Mesenchymal stem cell (in vitro differentiated cells and primary cell): Measurements from ENCODE around the gene DCAF7.

Experiments used
- DNase-seq: peaks from one replicate; pipeline ENCODE4 v3.0.0-alpha.2; 2013
- H2AFZ ChIP-seq: one replicate; pipeline ENCODE4 v1.6.1; 2013; ENCODE audit warnings: low read depth, mild to moderate bottlenecking, control low read depth, inconsistent platforms, low read length, moderate library complexity
- H2AK5ac ChIP-seq: 2 replicates; pipeline ENCODE4 v1.6.1; 2013; ENCODE audit warnings: low read length, moderate library complexity, mild to moderate bottlenecking, inconsistent platforms; ENCODE audit not compliant: severe bottlenecking
- H2BK120ac ChIP-seq: one replicate; pipeline ENCODE4 v1.6.1; 2013; ENCODE audit warnings: low read depth, mild to moderate bottlenecking, inconsistent platforms, low read length, moderate library complexity
- H2BK12ac ChIP-seq, 2 experiments: one replicate each; pipeline ENCODE4 v1.6.1; 2013; ENCODE audit warnings: inconsistent platforms in 2 of 2, low read length in 2 of 2, mild to moderate bottlenecking in 2 of 2, moderate library complexity in 2 of 2, control low read depth in 1 of 2
- H2BK15ac ChIP-seq: one replicate; pipeline ENCODE4 v1.6.1; 2013; ENCODE audit warnings: mild to moderate bottlenecking, low read depth, inconsistent platforms; ENCODE audit not compliant: poor library complexity, severe bottlenecking
- H2BK5ac ChIP-seq: 2 replicates; pipeline ENCODE4 v1.6.1; 2013; ENCODE audit warnings: low read depth, mild to moderate bottlenecking, low read length, control low read depth, inconsistent platforms; ENCODE audit not compliant: poor library complexity, severe bottlenecking
- H3K14ac ChIP-seq, 2 experiments: one replicate each; pipeline ENCODE4 v1.6.1; 2013; ENCODE audit warnings: inconsistent platforms in 2 of 2, low read length in 2 of 2, control low read depth in 1 of 2, mild to moderate bottlenecking in 1 of 2, moderate library complexity in 1 of 2
- H3K18ac ChIP-seq, 2 experiments: one replicate each; pipeline ENCODE4 v1.6.1; 2013; ENCODE audit warnings: inconsistent platforms in 2 of 2, low read length in 2 of 2, control low read depth in 1 of 2, low read depth in 1 of 2, mild to moderate bottlenecking in 1 of 2
- H3K23ac ChIP-seq, 2 experiments: one replicate each; pipeline ENCODE4 v1.6.1; 2013; ENCODE audit warnings: inconsistent platforms in 2 of 2, low read length in 2 of 2, mild to moderate bottlenecking in 2 of 2, moderate library complexity in 2 of 2, control low read depth in 1 of 2
- H3K27ac ChIP-seq: 2 replicates; pipeline ENCODE4 v1.5.1; 2013; ENCODE audit warnings: mild to moderate bottlenecking, moderate library complexity, low read length, control low read depth, inconsistent platforms; ENCODE audit not compliant: poor library complexity, severe bottlenecking
- H3K27me3 ChIP-seq, 2 experiments: 2 replicates each; pipeline versions ENCODE4 v1.6.1 to v1.7.0; 2013; ENCODE audit warnings: low read length in 2 of 2, mild to moderate bottlenecking in 2 of 2, moderate library complexity in 2 of 2, control low read depth in 1 of 2, inconsistent platforms in 1 of 2; ENCODE audit not compliant: control insufficient read depth in 1 of 2, insufficient read depth in 1 of 2
- H3K36me3 ChIP-seq, 2 experiments: 2 replicates each; pipeline versions ENCODE4 v1.6.1 to v1.7.0; 2013; ENCODE audit warnings: low read length in 2 of 2, control low read depth in 1 of 2, inconsistent platforms in 1 of 2, low read depth in 1 of 2, mild to moderate bottlenecking in 1 of 2; ENCODE audit not compliant: insufficient read depth in 2 of 2, control insufficient read depth in 1 of 2
- H3K4ac ChIP-seq, 2 experiments: one replicate each; pipeline ENCODE4 v1.6.1; 2013; ENCODE audit warnings: inconsistent platforms in 2 of 2, low read length in 2 of 2, mild to moderate bottlenecking in 2 of 2, moderate library complexity in 2 of 2, control low read depth in 1 of 2, low read depth in 1 of 2
- H3K4me1 ChIP-seq: 2 replicates; pipeline ENCODE4 v1.6.1; 2013; ENCODE audit warnings: low read depth, low read length, control low read depth; ENCODE audit not compliant: control insufficient read depth, insufficient read depth
- H3K4me2 ChIP-seq: 2 replicates; pipeline ENCODE4 v1.6.1; 2013; ENCODE audit warnings: low read length, mild to moderate bottlenecking, inconsistent platforms; ENCODE audit not compliant: poor library complexity, severe bottlenecking
- H3K4me3 ChIP-seq, 2 experiments: 2 replicates each; pipeline versions ENCODE4 v1.5.1 to v1.7.0; 2013; ENCODE audit warnings: low read length in 2 of 2, mild to moderate bottlenecking in 2 of 2, control low read depth in 1 of 2, low read depth in 1 of 2; ENCODE audit not compliant: insufficient read depth in 1 of 2
- H3K79me1 ChIP-seq: replicated peaks from 2 replicates; pipeline ENCODE4 v1.6.1; 2013; ENCODE audit warnings: mild to moderate bottlenecking, control low read depth, low read length, inconsistent platforms; ENCODE audit not compliant: poor library complexity, severe bottlenecking
- H3K9ac ChIP-seq: 2 replicates; pipeline ENCODE4 v1.7.0; 2013; ENCODE audit warnings: mild to moderate bottlenecking, low read length, moderate library complexity
- H3K9me3 ChIP-seq: 2 replicates; pipeline ENCODE4 v1.7.0; 2013; ENCODE audit warnings: mild to moderate bottlenecking, low read length; ENCODE audit not compliant: control insufficient read depth
- H4K8ac ChIP-seq: one replicate; pipeline ENCODE4 v1.6.1; 2013; ENCODE audit warnings: inconsistent platforms, mild to moderate bottlenecking, low read length, moderate library complexity
- H4K91ac ChIP-seq: one replicate; pipeline ENCODE4 v1.6.1; 2013; ENCODE audit warnings: mild to moderate bottlenecking, low read length, inconsistent platforms
- whole genome bisulfite sequencing: methylation state at CpG from one replicate; pipeline ENCODE4 v1.1.7; 2013; ENCODE audit warnings: mixed read lengths; 5-methylcytosine and 5-hydroxymethylcytosine counted together

Gene DCAF7

DNA sequence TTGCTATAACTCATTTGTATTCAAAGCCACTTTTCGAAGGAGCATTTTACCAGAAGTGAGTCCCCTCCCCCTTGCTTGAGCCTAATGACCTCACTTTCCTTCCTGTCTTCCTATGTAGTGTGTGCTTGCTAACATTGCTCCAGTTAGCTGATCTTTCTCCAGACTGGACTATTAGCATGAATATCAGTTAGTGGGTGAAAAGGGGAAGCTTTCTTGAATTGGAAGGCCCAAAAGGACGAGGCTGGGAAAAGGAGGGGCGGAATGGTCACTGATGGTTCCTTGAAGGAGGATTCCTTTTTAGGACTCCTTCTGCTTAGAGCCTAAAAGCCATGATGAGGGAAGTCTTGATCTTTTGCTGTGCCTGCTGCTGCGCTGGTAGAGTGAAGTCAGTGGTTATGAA is 83.9 kb downstream of the DCAF7 start:
- H4K91ac ChIP-seq: no peak overlapping the region
- no peak overlapping the region for H3K4ac ChIP-seq
- peak; percentile 63 for DNase-seq
- H2AK5ac ChIP-seq: no peak overlapping the region
- H3K9ac ChIP-seq: no peak overlapping the region
- no peaks in the 10 kb centered on the region for H3K9me3 ChIP-seq
- H3K27ac ChIP-seq: no peak overlapping the region
- H3K79me1 ChIP-seq: peaks cover 13% of the 10 kb centered on the region
- WGBS: 41% methylated on average over 4 of the region's 4 CpGs
- H3K23ac ChIP-seq: no peak overlapping the region
- H2BK120ac ChIP-seq: no peak overlapping the region
- no peak overlapping the region for H2BK12ac ChIP-seq
- peaks cover 2% of the 10 kb centered on the region for H3K4me1 ChIP-seq
- H3K4me3 ChIP-seq: no peak overlapping the region
- peak overlapping the region; percentile 77 for H4K8ac ChIP-seq
- no peak overlapping the region for H2AFZ ChIP-seq
- H3K4me2 ChIP-seq: no peak overlapping the region
- H3K14ac ChIP-seq: no peak overlapping the region
- H2BK5ac ChIP-seq: no peak overlapping the region
- peak overlapping the region; percentile 41 to 72 for H3K18ac ChIP-seq
- no peak overlapping the region for H2BK15ac ChIP-seq
- H3K27me3 ChIP-seq: no peaks in the 10 kb centered on the region
- peaks cover 7 to 68% of the 10 kb centered on the region in 2 experiments for H3K36me3 ChIP-seq

- H3K27ac ChIP-seq: no peak overlapping the region
- peaks cover 13% of the 10 kb centered on the region for H3K79me1 ChIP-seq
- H2AK5ac ChIP-seq: no peak overlapping the region
- no peak overlapping the region for H3K18ac ChIP-seq
- no peak overlapping the region for H2BK12ac ChIP-seq
- no peak overlapping the region for H3K14ac ChIP-seq
- H2BK120ac ChIP-seq: no peak overlapping the region
- no peak overlapping the region for H2BK15ac ChIP-seq
- no peak overlapping the region for H3K9ac ChIP-seq
- H3K27me3 ChIP-seq: no peaks in the 10 kb centered on the region
- DNase-seq: no peak
- no peak overlapping the region for H4K8ac ChIP-seq
- peaks cover 7 to 70% of the 10 kb centered on the region in 2 experiments for H3K36me3 ChIP-seq
- no peak overlapping the region for H3K4me3 ChIP-seq
- H3K4me1 ChIP-seq: peaks cover 2% of the 10 kb centered on the region
- WGBS: 100% methylated on average over 1 of the region's 1 CpG
- no peak overlapping the region for H3K4me2 ChIP-seq
- no peak overlapping the region for H4K91ac ChIP-seq
- H3K4ac ChIP-seq: no peak overlapping the region
- H2BK5ac ChIP-seq: no peak overlapping the region
- no peak overlapping the region for H2AFZ ChIP-seq
- no peak overlapping the region for H3K23ac ChIP-seq
- no peaks in the 10 kb centered on the region for H3K9me3 ChIP-seq
These were observed 84.5 kb downstream of the DCAF7 start for GRCh38 chr17:63634816-63635215.

DNA sequence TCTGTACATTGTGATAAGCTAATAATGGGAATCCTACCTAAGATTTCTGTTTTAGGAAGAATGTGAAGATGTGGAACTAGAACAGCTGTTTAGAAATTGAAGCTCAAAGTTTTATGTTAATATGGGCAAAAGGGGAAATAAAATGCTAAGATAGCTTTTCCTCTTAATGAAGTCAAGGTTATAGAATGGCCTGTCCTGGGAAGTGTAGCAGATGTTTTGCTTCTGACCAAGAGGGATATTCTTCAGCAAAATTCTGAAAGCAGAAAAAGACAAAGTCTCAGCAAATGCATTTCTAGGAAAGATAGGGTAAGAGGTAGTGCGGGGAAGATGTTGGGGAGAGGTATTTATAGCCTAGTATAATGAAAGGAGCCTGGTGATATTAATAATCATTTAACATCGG is 85.0 kb downstream of the DCAF7 start:
- Histone ChIP-seq H3K9me3 (no peaks in the 10 kb centered on the region), H2BK12ac (no peak overlapping the region), H2BK15ac (no peak overlapping the region), H4K8ac (no peak overlapping the region), H4K91ac (no peak overlapping the region), H3K4ac (no peak overlapping the region), H2AFZ (no peak overlapping the region), H2BK5ac (no peak overlapping the region), H3K9ac (no peak overlapping the region), H3K14ac (no peak overlapping the region), H3K4me3 (no peak overlapping the region), H3K4me2 (no peak overlapping the region), H3K36me3 (peaks cover 7 to 70% of the 10 kb centered on the region in 2 experiments), H2BK120ac (no peak overlapping the region), H3K79me1 (peaks cover 11% of the 10 kb centered on the region), H3K27ac (no peak overlapping the region), H3K4me1 (peaks cover 2% of the 10 kb centered on the region), H3K18ac (no peak overlapping the region), H2AK5ac (no peak overlapping the region), H3K27me3 (no peaks in the 10 kb centered on the region), H3K23ac (no peak overlapping the region)
- no CpG with 5 or more reads among the region's 2 CpGs for WGBS
- DNase-seq: no peak

DNA sequence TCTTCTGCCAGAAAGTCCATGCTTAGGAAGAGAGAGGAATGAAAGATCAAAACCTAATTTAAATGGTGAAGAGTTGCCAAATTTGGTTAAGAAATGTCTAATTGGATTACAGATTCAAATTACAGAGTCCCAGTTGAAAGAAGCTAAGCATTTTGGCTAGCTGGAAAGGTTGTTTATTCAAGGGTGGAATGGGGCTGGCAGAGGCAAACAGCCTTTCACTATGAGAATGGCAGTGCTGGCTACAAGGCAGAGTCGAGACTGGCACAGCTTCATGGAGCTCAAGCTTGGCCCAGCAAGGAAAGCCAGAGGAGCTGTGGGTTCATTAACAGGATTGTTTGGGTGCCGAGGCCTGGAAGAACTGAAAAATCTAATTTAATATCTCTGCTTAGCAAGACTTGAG is 85.5 kb downstream of the DCAF7 start:
- no peaks in the 10 kb centered on the region for H3K27me3 ChIP-seq
- H2BK12ac ChIP-seq: no peak overlapping the region
- DNase-seq: no peak
- H2BK120ac ChIP-seq: no peak overlapping the region
- no peak overlapping the region for H3K14ac ChIP-seq
- 100% methylated on average over 2 of the region's 2 CpGs for WGBS
- no peak overlapping the region for H3K4ac ChIP-seq
- H3K4me2 ChIP-seq: no peak overlapping the region
- no peak overlapping the region for H4K8ac ChIP-seq
- no peak overlapping the region for H2BK5ac ChIP-seq
- H3K9ac ChIP-seq: no peak overlapping the region
- H2BK15ac ChIP-seq: no peak overlapping the region
- no peak overlapping the region for H2AK5ac ChIP-seq
- peaks cover 10% of the 10 kb centered on the region for H3K79me1 ChIP-seq
- H3K18ac ChIP-seq: no peak overlapping the region
- no peaks in the 10 kb centered on the region for H3K9me3 ChIP-seq
- no peak overlapping the region for H3K23ac ChIP-seq
- peaks cover 2% of the 10 kb centered on the region for H3K4me1 ChIP-seq
- H3K4me3 ChIP-seq: no peak overlapping the region
- H3K36me3 ChIP-seq: peaks cover 7 to 75% of the 10 kb centered on the region in 2 experiments
- no peak overlapping the region for H3K27ac ChIP-seq
- no peak overlapping the region for H2AFZ ChIP-seq
- H4K91ac ChIP-seq: no peak overlapping the region
